OCI-LY7 (cell line): ENCODE measurements around the gene GDPD4. TPM values are rescaled to one million over a fixed set of nuclear protein-coding genes. Genes with fewer than 3 reads are reported as not detected.
A peak's percentile ranks its signal among the peaks of the same experiment; 100 is the strongest.

Experiments
- BruUV-seq: library from RNA; stranded (reverse); fragments of 400-500 nt; replicated peaks from 2 replicates; lab custom pipeline; 2021; lab: Mats Ljungman, UMichigan
- CTCF ChIA-PET: fragments of 300-600 bp; sonication (Branson Sonifier 250); formaldehyde crosslinking; loops from one replicate; lab custom pipeline; 2022; ENCODE audit warnings: antibody characterized with exemption; ENCODE audit not compliant: unreplicated experiment; lab: Charles Lee
- POLR2A ChIA-PET: fragments of 300-600 bp; sonication (Branson Sonifier 250); formaldehyde crosslinking; loops from one replicate; lab custom pipeline; 2022; ENCODE audit warnings: antibody characterized with exemption; lab: Charles Lee
- DNase-seq: peaks from one replicate; pipeline ENCODE4 v3.0.0-alpha.2; 2015; ENCODE audit warnings: low spot score
- H2AFZ ChIP-seq: fragments of 200-600 bp; sonication (generic), shearing (Covaris generic); 2 replicates; pipeline ENCODE4 v1.6.1; 2014; ENCODE audit warnings: mild to moderate bottlenecking, antibody characterized with exemption, low read length, moderate library complexity
- H3K27ac ChIP-seq: fragments of 200-600 bp; sonication (generic); 2 replicates; pipeline ENCODE4 v1.5.1; 2014; ENCODE audit warnings: mixed run types, low read depth, mild to moderate bottlenecking, moderate library complexity, low read length, inconsistent platforms; ENCODE audit not compliant: poor library complexity, severe bottlenecking
- H3K36me3 ChIP-seq: fragments of 200-600 bp; sonication (generic); 2 replicates; pipeline ENCODE4 v1.6.1; 2014; ENCODE audit warnings: mild to moderate bottlenecking, antibody characterized with exemption, low read length, moderate library complexity, mixed read lengths; ENCODE audit not compliant: insufficient read depth
- H3K4me1 ChIP-seq: fragments of 200-600 bp; sonication (generic); 2 replicates; pipeline ENCODE4 v1.5.1; 2014; ENCODE audit warnings: mild to moderate bottlenecking, low read length; ENCODE audit not compliant: insufficient read depth, poor library complexity, severe bottlenecking
- H3K4me2 ChIP-seq: fragments of 200-600 bp; sonication (generic); 2 replicates; pipeline ENCODE4 v1.6.1; 2014; ENCODE audit warnings: mild to moderate bottlenecking, low read length
- H3K4me3 ChIP-seq: fragments of 200-600 bp; sonication (generic); 2 replicates; pipeline ENCODE4 v1.5.1; 2014; ENCODE audit warnings: mild to moderate bottlenecking, low read depth, low read length; ENCODE audit not compliant: poor library complexity, severe bottlenecking
- H3K79me2 ChIP-seq: fragments of 200-600 bp; sonication (generic); 2 replicates; pipeline ENCODE4 v1.6.1; 2016; ENCODE audit warnings: low read depth, mild to moderate bottlenecking, low read length, moderate library complexity, mixed read lengths; ENCODE audit not compliant: insufficient read depth
- H3K9me2 ChIP-seq: fragments of 200-600 bp; sonication (generic); 2 replicates; pipeline ENCODE4 v1.6.1; 2016; ENCODE audit warnings: mild to moderate bottlenecking, low read length, mixed read lengths; ENCODE audit not compliant: insufficient read depth
- H3K9me3 ChIP-seq: fragments of 200-600 bp; sonication (generic); 2 replicates; pipeline ENCODE4 v1.6.1; 2014; ENCODE audit warnings: mild to moderate bottlenecking, mixed run types, low read length, mixed read lengths
- H4K20me1 ChIP-seq: fragments of 200-600 bp; sonication (generic); 2 replicates; pipeline ENCODE4 v1.6.1; 2014; ENCODE audit warnings: mild to moderate bottlenecking, antibody characterized with exemption, low read length, moderate library complexity, mixed read lengths; ENCODE audit not compliant: insufficient read depth
- EZH2phosphoT487 ChIP-seq: fragments of 200-600 bp; sonication (generic); IDR thresholded peaks from 2 replicates; pipeline ENCODE4 v1.6.1; 2018; ENCODE audit warnings: low read depth, borderline replicate concordance, mild to moderate bottlenecking, mixed run types, antibody characterized with exemption, low read length, moderate library complexity, mixed read lengths
- intact Hi-C: fragments of 100-400 bp; cut with micrococcal nuclease; formaldehyde crosslinking; loops from one replicate; pipeline ENCODE4 v1.10.0; 2022; ENCODE audit not compliant: unreplicated experiment
- total RNA-seq, 2 experiments: library from RNA; depleted of rRNA in 1 of 2; stranded (reverse); fragments of >200 nt in 1 of 2; shearing (Covaris generic) in 1 of 2; gene quantifications; 2 replicates each; pipeline ENCODE4 v1.2.3, GENCODE V29; 2014 to 2022
- TF ChIP-seq, protein P1 (sequence below): fragments of 200-600 bp; sonication (generic); conservative IDR thresholded peaks from 2 replicates; pipeline ENCODE4 v1.5.1; 2014; ENCODE audit warnings: mild to moderate bottlenecking, antibody characterized with exemption, low read length, moderate library complexity, mixed read lengths

GDPD4 gene
- total RNA-seq, 2 experiments from 2014 or later = not detected

DNA sequence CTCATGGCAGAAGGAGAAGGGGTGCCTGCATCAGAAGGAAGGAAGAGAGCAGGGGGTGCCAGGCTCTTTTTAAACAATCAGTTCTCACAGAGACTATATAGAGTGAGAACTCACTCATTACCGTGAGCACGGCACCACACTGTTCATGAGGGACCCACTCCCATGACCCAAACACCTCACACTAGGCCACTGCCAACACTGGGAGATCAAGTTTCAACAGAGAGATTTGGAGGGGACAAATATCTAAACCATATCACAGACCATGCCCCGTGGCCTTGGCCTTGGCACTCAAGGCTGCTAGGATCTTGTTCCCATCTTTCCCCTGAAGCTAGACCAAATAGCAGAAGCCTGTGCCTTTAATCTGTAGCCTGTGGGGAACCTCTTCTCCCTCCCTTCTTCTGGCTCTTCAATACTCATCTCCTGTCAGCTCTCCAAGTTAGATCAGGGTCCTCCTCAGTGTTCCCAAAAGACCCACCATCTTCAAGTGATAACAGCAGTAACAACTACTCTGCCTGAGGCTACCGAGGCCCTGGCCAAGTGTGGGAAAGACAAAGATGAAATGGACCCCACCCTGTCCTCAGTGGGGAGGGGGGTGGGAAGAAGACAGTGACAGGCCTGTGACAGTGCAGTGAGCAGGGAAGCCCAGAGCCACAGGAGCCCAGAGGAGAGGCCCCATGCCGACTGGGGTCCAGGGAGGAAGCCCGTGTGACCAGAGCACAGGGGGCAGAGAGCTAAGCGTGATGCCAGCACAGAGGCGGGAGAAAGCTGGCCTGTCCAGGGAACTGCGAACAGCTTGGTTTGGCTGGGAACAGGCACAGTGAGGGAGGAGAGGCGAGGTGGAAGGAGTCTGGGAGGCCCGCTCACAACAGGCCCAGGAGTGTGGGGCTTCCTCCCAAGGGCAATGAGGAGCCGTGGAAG, 100.9 kb downstream of the GDPD4 start:
- Histone ChIP-seq H3K4me1 (no peaks in the 10 kb centered on the region), H3K4me2 (no peak overlapping the region), H3K9me2 (no peaks in the 10 kb centered on the region), H4K20me1 (no peaks in the 10 kb centered on the region), H3K9me3 (no peaks in the 10 kb centered on the region), H2AFZ (no peak overlapping the region), H3K4me3 (no peak overlapping the region), H3K27ac (no peak overlapping the region), H3K79me2 (no peaks in the 10 kb centered on the region), H3K36me3 (no peaks in the 10 kb centered on the region)
- intact Hi-C loops = no loop called here
- CTCF ChIA-PET = no interaction called here
- no TSS peak for BruUV-seq
- TF ChIP-seq EZH2phosphoT487 = no peak
- TF ChIP-seq, protein P1, sequence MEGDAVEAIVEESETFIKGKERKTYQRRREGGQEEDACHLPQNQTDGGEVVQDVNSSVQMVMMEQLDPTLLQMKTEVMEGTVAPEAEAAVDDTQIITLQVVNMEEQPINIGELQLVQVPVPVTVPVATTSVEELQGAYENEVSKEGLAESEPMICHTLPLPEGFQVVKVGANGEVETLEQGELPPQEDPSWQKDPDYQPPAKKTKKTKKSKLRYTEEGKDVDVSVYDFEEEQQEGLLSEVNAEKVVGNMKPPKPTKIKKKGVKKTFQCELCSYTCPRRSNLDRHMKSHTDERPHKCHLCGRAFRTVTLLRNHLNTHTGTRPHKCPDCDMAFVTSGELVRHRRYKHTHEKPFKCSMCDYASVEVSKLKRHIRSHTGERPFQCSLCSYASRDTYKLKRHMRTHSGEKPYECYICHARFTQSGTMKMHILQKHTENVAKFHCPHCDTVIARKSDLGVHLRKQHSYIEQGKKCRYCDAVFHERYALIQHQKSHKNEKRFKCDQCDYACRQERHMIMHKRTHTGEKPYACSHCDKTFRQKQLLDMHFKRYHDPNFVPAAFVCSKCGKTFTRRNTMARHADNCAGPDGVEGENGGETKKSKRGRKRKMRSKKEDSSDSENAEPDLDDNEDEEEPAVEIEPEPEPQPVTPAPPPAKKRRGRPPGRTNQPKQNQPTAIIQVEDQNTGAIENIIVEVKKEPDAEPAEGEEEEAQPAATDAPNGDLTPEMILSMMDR = no peak
- no peak for DNase-seq
- POLR2A ChIA-PET = no interaction called here

DNA sequence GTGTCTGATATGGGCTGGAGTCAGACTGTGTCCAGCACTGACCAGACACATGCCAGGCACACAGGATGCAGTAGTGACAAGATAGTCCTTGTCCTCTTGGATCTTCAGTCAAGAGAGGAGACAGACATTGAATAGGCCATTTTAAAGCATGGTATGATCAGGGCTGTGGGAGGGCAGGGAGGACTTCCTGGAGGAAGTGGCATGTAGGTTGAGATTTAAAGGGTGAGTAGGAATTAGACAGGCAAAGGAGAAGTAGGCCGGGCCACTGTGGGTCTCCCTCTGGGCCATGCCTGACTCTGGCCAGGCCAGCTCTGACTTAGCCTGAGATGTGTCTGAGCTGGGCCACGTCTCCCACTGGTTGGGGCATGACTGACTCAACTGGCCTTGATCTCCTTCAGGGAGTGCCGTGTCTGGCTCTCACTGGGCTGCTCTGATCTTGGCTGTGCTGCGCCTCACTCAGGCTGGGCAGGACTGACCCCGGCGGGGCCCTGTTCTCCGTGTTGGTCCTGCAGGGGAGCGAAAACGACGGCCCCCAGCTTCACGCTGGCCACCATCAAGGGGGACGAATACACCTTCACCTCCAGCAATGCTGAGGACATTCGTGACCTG, 102.2 kb downstream of the GDPD4 start:
- Histone ChIP-seq H3K79me2 (no peaks in the 10 kb centered on the region), H3K9me2 (no peaks in the 10 kb centered on the region), H3K4me2 (no peak overlapping the region), H3K4me3 (no peak overlapping the region), H3K27ac (no peak overlapping the region), H3K4me1 (no peaks in the 10 kb centered on the region), H3K9me3 (no peaks in the 10 kb centered on the region), H3K36me3 (no peaks in the 10 kb centered on the region), H2AFZ (no peak overlapping the region), H4K20me1 (no peaks in the 10 kb centered on the region)
- TF ChIP-seq EZH2phosphoT487 = no peak
- POLR2A ChIA-PET = no interaction called here
- no peak for DNase-seq
- no TSS peak for BruUV-seq
- CTCF ChIA-PET = no interaction called here
- intact Hi-C loops = no loop called here

DNA sequence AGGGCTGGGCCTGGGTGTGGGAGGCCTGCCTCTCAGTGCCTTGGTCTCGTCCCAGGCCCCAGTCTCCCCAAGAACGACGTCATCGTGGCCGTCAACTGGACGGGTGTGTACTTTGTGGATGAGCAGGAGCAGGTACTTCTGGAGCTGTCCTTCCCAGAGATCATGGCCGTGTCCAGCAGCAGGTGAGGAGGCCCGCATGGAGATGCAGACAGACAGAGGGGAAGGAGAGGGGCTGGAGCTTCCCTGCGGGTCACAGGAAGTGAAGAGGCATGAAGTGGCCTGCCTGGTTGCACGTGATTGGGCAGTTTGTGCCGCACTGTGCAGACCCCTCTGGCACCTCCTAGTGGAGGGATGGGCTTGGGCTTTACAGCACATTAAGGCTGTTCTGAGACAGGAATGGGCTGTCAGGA, 103.0 kb downstream of the GDPD4 start:
- no peaks in the 10 kb centered on the region for H3K79me2 ChIP-seq
- no peak overlapping the region for H3K4me2 ChIP-seq
- H3K4me3 ChIP-seq = no peak overlapping the region
- no peaks in the 10 kb centered on the region for H4K20me1 ChIP-seq
- BruUV-seq = no TSS peak
- intact Hi-C loops = no loop called here
- H3K36me3 ChIP-seq = no peaks in the 10 kb centered on the region
- no peak overlapping the region for H3K27ac ChIP-seq
- no peaks in the 10 kb centered on the region for H3K9me3 ChIP-seq
- CTCF ChIA-PET = interaction anchor here (0.6 kb wide), 1 partner anchor 78 kb away, joined by 3 read pairs; no protein-coding TSS in a partner anchor
- POLR2A ChIA-PET = interaction anchor here (0.5 kb wide), 1 partner anchor 57 kb away, joined by 3 read pairs; no protein-coding TSS in a partner anchor
- no peaks in the 10 kb centered on the region for H3K9me2 ChIP-seq
- no peak overlapping the region for H2AFZ ChIP-seq
- no peaks in the 10 kb centered on the region for H3K4me1 ChIP-seq
- DNase-seq = peak; percentile 37
- TF ChIP-seq, protein P1 = peak; percentile 67
- no peak for TF ChIP-seq EZH2phosphoT487
